Neural cell (in vitro differentiated cells): ENCODE data around the gene GRIA3. TPM values are rescaled to one million over a fixed set of nuclear protein-coding genes. Genes with fewer than 3 reads are reported as not detected.

Source experiments
- H2AFZ ChIP-seq: fragments of 200-600, 300-800 bp; sonication (generic), shearing (Covaris generic); 2 replicates; pipeline ENCODE4 v1.6.0; 2014; ENCODE audit warnings: low read depth, mild to moderate bottlenecking, antibody characterized with exemption, low read length, moderate library complexity
- H3F3A ChIP-seq: fragments of 200-600 bp; shearing (Covaris generic); 2 replicates; pipeline ENCODE4 v1.6.1; 2016; ENCODE audit warnings: mild to moderate bottlenecking, moderate library complexity, mixed read lengths, antibody characterized with exemption, low read length; ENCODE audit not compliant: insufficient read depth, poor library complexity, severe bottlenecking
- H3K27ac ChIP-seq: fragments of 200-600, 300-800 bp; sonication (generic), shearing (Covaris generic); 2 replicates; pipeline ENCODE4 v1.5.1; 2014; ENCODE audit warnings: mild to moderate bottlenecking, low read length, moderate library complexity
- H3K27me3 ChIP-seq: fragments of 300-800, 200-600 bp; sonication (generic), shearing (Covaris generic); 2 replicates; pipeline ENCODE4 v1.6.0; 2014; ENCODE audit warnings: mild to moderate bottlenecking, low read depth, low read length, moderate library complexity; ENCODE audit not compliant: insufficient read depth
- H3K36me3 ChIP-seq: fragments of 300-800, 200-600 bp; sonication (generic), shearing (Covaris generic); 2 replicates; pipeline ENCODE4 v1.5.1; 2014; ENCODE audit warnings: mild to moderate bottlenecking, antibody characterized with exemption, low read length, moderate library complexity; ENCODE audit not compliant: insufficient read depth
- H3K4me2 ChIP-seq: fragments of 300-800, 200-600 bp; sonication (generic), shearing (Covaris generic); 2 replicates; pipeline ENCODE4 v1.6.0; 2014; ENCODE audit warnings: mild to moderate bottlenecking, low read length
- H3K4me3 ChIP-seq: fragments of 300-800, 200-600 bp; sonication (generic), shearing (Covaris generic); 2 replicates; pipeline ENCODE4 v1.5.1; 2014; ENCODE audit warnings: mild to moderate bottlenecking, low read length, moderate library complexity
- H3K79me2 ChIP-seq: fragments of 200-600 bp; shearing (Covaris generic); replicated peaks from 2 replicates; pipeline ENCODE4 v1.6.0; 2014; ENCODE audit warnings: mild to moderate bottlenecking, low read length, moderate library complexity; ENCODE audit not compliant: insufficient read depth
- H3K9ac ChIP-seq: fragments of 300-800, 200-600 bp; sonication (generic), shearing (Covaris generic); 2 replicates; pipeline ENCODE4 v1.6.1; 2016; ENCODE audit warnings: mild to moderate bottlenecking, low read length, mixed read lengths
- H3K9me2 ChIP-seq: fragments of 200-600 bp; shearing (Covaris generic); 2 replicates; pipeline ENCODE4 v1.6.1; 2016; ENCODE audit warnings: mild to moderate bottlenecking, low read length, mixed read lengths; ENCODE audit not compliant: insufficient read depth
- H3K9me3 ChIP-seq: fragments of 200-600, 300-800 bp; sonication (generic), shearing (Covaris generic); 2 replicates; pipeline ENCODE4 v1.6.1; 2016; ENCODE audit warnings: mild to moderate bottlenecking, mixed run types, low read length, moderate library complexity, mixed read lengths
- H4K20me1 ChIP-seq: fragments of 200-600 bp; shearing (Covaris generic); 2 replicates; pipeline ENCODE4 v1.6.1; 2016; ENCODE audit warnings: mild to moderate bottlenecking, mixed run types; ENCODE audit not compliant: insufficient read depth
- CTCF ChIP-seq: fragments of 450-650 bp; IDR thresholded peaks from 2 replicates; pipeline ENCODE4 v1.5.1; 2014; ENCODE audit warnings: antibody characterized with exemption, mild to moderate bottlenecking, moderate library complexity; ENCODE audit not compliant: poor library complexity, severe bottlenecking
- EP300 ChIP-seq: fragments of 450-650 bp; conservative IDR thresholded peaks from 2 replicates; pipeline ENCODE4 v1.6.1; 2014; ENCODE audit warnings: antibody characterized with exemption, mild to moderate bottlenecking, moderate library complexity; ENCODE audit not compliant: poor library complexity, severe bottlenecking
- EZH2 ChIP-seq: fragments of 200-600, 300-800 bp; shearing (Covaris generic), sonication (generic); IDR thresholded peaks from 2 replicates; pipeline ENCODE4 v1.6.1; 2014; ENCODE audit warnings: antibody characterized with exemption, low read length, borderline replicate concordance, mild to moderate bottlenecking; ENCODE audit not compliant: insufficient read depth, poor library complexity, severe bottlenecking
- MXI1 ChIP-seq: fragments of 450-650 bp; conservative IDR thresholded peaks from 2 replicates; pipeline ENCODE4 v1.6.1; 2014; ENCODE audit warnings: antibody characterized with exemption, mild to moderate bottlenecking; ENCODE audit not compliant: poor library complexity, severe bottlenecking
- POLR2AphosphoS5 ChIP-seq: IDR thresholded peaks from 2 replicates; pipeline ENCODE4 v1.6.1; 2012
- RAD21 ChIP-seq: fragments of 450-650 bp; conservative IDR thresholded peaks from 2 replicates; pipeline ENCODE4 v1.6.1; 2014; ENCODE audit warnings: antibody characterized with exemption, mild to moderate bottlenecking, moderate library complexity
- REST ChIP-seq: IDR thresholded peaks from 2 replicates; pipeline ENCODE4 v1.6.1; 2012; ENCODE audit warnings: borderline replicate concordance
- SMC3 ChIP-seq: fragments of 450-650 bp; conservative IDR thresholded peaks from 2 replicates; pipeline ENCODE4 v1.6.1; 2014; ENCODE audit warnings: antibody characterized with exemption, mild to moderate bottlenecking, moderate library complexity; ENCODE audit not compliant: poor library complexity
- TAF1 ChIP-seq: IDR thresholded peaks from 2 replicates; pipeline ENCODE4 v1.6.1; 2012; ENCODE audit warnings: low read depth
- polyA plus RNA-seq: library from polyadenylated mRNA; depleted of rRNA; stranded (reverse); fragments of >200 nt; gene quantifications from 2 replicates; pipeline ENCODE4 v1.2.3, GENCODE V29; 2014

GRIA3 gene
- polyA plus RNA-seq, 1 donor from 2014 or later: 7.8 TPM

- H3F3A ChIP-seq: no peaks in the 10 kb centered on the region
- H3K4me3 ChIP-seq: no peak overlapping the region
- no peak overlapping the region for H3K4me2 ChIP-seq
- H3K27ac ChIP-seq: no peak overlapping the region
- H3K9me3 ChIP-seq: no peaks in the 10 kb centered on the region
- no peaks in the 10 kb centered on the region for H3K36me3 ChIP-seq
- H2AFZ ChIP-seq: no peak overlapping the region
- no peaks in the 10 kb centered on the region for H4K20me1 ChIP-seq
- TF ChIP-seq RAD21 (peak; percentile 57), MXI1 (no peak), EZH2 (no peak), POLR2AphosphoS5 (no peak), TAF1 (no peak), SMC3 (peak; percentile 40), CTCF (peak; percentile 47), REST (no peak), EP300 (no peak)
- no peaks in the 10 kb centered on the region for H3K27me3 ChIP-seq
- no peaks in the 10 kb centered on the region for H3K9me2 ChIP-seq
- no peak overlapping the region for H3K9ac ChIP-seq
- H3K79me2 ChIP-seq: no peaks in the 10 kb centered on the region
These were observed 238.8 kb downstream of the GRIA3 start for GRCh38 chrX:123422875-123423274.

- TF ChIP-seq TAF1 (no peak), CTCF (no peak), EP300 (peak; percentile 29), POLR2AphosphoS5 (peak; percentile 28)
- H3K9ac ChIP-seq: no peak overlapping the region
- H3K4me2 ChIP-seq: no peak overlapping the region
- no peaks in the 10 kb centered on the region for H3K36me3 ChIP-seq
- H4K20me1 ChIP-seq: no peaks in the 10 kb centered on the region
- no peaks in the 10 kb centered on the region for H3K9me2 ChIP-seq
- H2AFZ ChIP-seq: no peak overlapping the region
- H3K9me3 ChIP-seq: no peaks in the 10 kb centered on the region
- no peaks in the 10 kb centered on the region for H3K27me3 ChIP-seq
- H3K27ac ChIP-seq: no peak overlapping the region
- no peaks in the 10 kb centered on the region for H3K79me2 ChIP-seq
- H3F3A ChIP-seq: no peaks in the 10 kb centered on the region
- no peak overlapping the region for H3K4me3 ChIP-seq
These were observed 240.5 kb downstream of the GRIA3 start for GRCh38 chrX:123424546-123424945.
